GM21528 (cell line): Measurements from ENCODE around the gene MAGI1.
"Not testable (repeated sequence)": the region's sequence is repeated elsewhere in the genome, so short reads cannot be mapped to it uniquely, and the experiment has no call there.

Experiments
- ATAC-seq: cut with Tn5 transposase; IDR thresholded peaks from one replicate; pipeline ENCODE4 v1.9.1; 2021; ENCODE audit warnings: mild to moderate bottlenecking, moderate library complexity; ENCODE audit not compliant: unreplicated experiment, low FRiP score

The MAGI1 gene

DNA sequence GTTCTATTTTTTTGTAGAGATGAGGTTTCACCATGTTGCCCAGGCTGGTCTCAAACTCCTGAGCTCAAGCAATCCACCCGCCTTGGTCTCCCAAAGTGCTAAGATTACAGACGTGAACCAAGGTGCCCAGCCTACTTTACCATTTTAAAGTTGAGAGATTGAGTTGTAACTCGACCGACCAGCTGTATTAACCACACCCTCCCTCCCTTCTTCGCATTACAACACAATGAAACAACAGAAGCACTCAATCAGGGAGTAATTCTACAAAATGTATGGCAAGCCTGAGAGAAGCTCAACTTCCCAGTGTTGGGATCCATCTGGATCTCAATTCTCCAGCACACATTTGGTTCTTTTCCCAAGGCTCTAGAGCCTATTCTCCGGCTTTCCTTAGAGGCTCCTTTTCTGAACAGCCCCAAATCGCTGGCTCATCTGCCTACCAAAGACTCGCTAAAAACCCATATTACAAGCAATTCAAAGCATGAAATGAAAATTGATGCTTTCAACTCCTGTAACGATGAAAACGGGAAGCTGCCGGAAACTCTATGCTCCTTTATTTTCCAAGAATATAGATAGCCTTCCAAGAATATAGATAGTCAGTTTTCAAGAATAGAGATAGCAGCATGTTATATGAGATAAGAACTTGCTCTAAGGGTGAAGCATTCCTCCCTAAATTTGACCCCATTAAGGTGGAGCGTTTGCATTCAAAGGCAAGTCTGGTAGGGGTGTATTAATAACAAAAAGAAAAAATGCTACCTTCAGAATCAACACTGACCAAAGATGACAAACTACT, 450.9 kb downstream of the MAGI1 start:
- no peak for ATAC-seq

- ATAC-seq: no peak
These were observed 453.8 kb downstream of the MAGI1 start for GRCh38 chr3:65584913-65585312.

DNA sequence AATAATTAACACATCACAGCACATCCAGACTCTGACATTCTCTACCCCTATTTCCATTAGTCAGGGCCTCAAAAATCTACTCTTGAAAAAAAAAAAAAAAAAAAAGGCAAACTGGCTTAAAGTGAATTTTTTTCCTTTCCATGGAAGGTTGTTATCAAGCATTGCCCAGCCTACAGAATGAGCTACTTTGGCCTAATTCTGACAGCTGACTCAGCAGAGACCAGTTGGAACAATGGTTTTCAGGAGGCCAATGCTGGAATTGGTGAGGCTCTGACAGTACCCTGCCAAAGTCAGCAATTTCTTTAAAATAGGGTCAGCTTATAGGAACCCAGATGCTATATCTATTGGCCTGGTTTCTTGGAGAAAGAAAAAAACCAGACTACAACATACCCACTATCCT, 454.7 kb downstream of the MAGI1 start:
- no peak for ATAC-seq

GRCh38 chr3:65583188-65583587, 455.5 kb downstream of the MAGI1 start:
- ATAC-seq: no peak

DNA sequence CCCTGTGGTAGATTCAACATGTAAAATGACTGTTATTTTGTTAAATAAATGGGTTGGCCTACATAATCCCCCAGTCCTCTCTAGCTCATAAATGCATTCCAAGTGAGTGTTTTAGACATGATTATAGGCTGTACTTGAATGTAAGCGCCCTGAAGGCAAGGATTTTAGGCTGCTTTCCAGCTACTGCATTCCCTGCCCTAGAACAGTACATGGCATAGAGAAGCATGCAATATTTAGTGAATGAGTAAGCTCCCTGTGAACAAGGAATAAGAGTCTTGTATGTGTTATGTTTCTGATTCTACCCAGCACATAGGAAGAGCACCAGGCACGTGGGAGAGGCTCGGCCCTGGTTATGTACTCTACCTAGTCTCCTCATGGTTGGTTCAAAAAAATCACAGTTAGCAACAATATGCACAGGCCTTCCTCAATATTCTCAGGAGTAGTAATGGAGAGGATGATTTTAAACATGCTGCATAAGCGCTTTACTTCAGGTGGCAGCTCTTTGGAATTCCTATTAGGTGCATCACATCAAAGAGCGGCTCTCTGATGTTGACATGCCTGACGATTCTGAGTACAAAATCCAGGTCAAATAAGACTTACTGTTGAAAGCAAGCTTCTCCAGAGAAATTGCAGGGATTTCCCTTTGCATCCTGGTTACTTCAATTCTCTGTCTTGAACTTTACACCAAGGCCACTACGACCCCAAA, 456.6 kb downstream of the MAGI1 start:
- no peak for ATAC-seq

DNA sequence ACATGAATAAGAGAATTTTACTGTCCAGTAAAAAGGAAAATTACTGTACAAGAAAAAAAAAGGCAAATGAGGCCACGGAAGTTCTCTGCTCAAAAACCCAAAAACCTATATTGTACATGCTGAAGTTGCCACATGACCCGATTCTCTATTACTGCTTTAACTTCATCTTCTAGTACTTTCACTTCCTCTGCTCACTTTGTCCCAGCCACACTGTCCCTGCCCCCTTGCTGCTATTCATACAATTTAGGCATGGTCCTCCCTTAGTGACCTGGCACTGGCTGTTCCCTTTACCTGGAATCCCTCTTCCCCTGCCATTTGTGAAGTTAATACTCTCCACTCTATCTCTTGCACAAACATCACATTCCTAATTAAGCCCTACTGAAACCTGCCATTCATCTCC, 457.4 kb downstream of the MAGI1 start:
- ATAC-seq: no peak

DNA sequence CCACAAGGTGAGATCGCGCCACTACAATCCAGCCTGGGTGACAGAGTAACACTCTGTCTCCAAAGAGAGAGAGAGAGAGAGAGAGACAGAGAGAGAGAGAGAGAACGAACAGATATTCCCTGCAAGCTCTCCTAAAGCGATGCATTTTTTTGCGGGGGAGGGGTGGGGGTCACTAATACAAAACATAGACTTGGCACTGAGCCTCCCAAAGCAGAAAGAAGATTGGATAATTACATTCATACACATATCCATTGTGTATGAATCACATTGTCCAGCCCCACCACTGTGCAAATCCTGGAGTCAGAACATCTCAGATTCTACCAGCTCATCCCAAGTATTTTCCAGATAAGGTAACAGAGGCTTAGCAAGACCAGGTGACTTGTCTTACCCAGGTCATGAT, 459.9 kb downstream of the MAGI1 start:
- no peak for ATAC-seq

DNA sequence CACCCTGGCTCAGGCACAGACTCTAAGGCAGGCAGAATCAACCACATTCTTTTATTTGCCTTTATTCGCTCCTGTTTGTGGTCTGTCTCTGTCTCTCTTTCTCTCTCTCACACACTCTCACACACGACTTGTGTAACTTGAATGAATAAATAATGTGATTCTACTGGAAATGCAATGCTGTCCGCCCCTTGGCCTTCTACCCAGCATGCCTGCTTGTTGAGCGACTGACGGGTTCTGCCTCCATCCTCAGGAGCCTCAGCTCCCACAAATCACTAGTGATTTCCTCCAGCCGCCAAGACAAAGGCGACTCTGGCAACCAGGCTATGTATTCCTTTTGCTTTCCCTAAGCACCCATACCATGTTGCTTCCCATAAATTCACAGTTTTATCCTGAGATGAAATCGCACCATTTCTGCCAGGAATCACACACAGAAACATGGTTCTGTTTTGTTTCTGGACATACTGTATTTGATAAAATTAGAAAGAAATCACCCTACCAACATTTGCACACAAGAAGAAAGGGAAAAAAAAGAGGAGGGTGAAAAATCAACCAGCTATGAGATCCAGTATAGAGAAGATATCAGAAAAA, 460.8 kb downstream of the MAGI1 start:
- ATAC-seq: no peak

GRCh38 chr3:65576966-65577365, 461.8 kb downstream of the MAGI1 start:
- ATAC-seq: no peak

DNA sequence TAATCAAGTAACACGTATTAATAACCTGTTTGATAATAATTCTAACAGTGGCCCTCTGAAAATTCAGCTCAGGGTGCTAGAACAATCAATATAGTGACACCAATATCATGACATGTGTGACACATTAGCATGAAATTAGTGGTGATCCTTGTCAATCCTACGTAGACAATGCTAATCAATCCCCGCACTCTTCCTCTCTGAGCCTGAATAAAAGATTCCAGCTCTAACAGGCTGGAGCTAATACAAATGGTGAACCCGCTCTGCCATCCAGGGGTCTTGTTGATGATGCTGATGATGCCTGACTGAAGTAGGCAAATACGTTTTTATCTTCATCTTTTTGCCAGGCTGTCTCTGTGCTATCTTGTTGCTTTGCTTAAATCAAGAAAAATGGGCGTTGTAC, 462.5 kb downstream of the MAGI1 start:
- no peak for ATAC-seq

GRCh38 chr3:65575376-65575840, 463.3 kb downstream of the MAGI1 start:
- no peak for ATAC-seq

DNA sequence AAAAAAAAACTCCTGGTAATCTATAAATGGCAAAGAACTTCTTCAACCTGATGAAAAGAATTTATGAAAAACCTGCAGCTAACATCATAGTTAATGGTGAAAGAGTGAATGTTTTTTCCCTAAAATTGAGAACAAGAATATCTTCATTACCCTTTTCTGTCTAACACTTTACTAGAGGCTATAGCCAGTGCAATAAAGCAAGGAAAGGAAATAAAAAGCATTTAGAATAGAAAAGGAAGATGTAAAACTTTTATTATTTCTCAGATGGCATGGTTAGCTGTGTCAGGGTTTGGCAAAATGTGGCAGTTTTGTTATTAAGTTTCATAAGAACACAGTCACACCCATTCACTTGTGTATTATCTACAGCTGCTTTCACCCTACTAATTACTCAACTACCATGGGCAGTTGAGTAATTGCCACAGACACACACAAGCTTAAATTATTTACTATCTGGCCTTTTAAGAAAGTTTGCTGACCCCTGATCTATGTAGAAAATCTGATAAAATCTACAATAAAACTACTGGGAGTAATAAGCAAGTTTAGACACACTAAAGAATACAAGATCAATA, 465.1 kb downstream of the MAGI1 start:
- no peak for ATAC-seq

GRCh38 chr3:65572175-65572777, 466.4 kb downstream of the MAGI1 start:
- ATAC-seq: no peak

DNA sequence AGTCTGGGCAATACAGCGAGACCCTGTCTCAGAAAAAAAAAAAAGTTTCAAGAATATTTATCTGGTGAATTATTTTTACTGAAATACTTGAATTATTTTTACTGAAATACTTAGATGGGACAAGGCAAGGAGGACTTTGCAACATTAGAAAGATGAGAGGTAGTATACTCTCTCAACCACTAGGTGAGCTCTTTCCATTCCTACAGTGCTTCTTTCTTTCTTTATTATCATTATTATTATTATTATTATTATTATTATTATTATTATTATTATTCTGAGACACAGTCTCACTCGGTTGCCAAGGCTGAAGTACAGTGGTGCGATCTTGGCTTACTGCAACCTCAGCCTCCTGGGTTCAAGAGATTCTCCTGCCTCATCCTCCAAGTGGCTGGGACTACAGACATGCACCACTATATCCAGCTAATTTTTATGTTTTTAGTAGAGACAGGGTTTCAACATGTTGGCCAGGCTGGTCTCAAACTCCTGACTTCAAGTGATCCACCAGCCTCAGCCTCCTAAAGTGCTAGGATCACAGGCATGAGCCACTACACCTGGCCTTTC, 468.8 kb downstream of the MAGI1 start:
- ATAC-seq: no peak

GRCh38 chr3:65569129-65569528, 469.6 kb downstream of the MAGI1 start:
- no peak for ATAC-seq

- ATAC-seq: no peak
These were observed 470.2 kb downstream of the MAGI1 start for GRCh38 chr3:65568497-65568896.

DNA sequence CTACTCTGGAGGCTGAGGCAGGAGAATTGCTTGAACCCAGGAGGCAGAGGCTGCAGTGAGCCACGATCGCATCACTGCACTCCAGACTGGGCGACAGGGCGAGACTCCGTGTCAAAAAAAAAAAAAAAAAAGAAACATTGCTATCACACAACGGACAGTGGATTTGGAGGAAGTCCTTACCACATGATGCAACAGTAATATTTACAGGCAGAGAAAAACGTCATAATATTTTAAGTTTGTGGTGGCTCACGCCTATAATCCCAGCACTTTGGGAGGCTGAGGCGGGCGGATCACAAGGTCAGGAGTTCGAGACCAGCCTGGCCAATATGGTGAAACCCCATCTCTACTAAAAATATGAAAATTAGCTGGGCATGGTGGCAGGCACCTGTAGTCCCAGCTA, 473.0 kb downstream of the MAGI1 start:
- not testable (repeated sequence) for ATAC-seq

GRCh38 chr3:65564483-65564882, 474.2 kb downstream of the MAGI1 start:
- no peak for ATAC-seq

GRCh38 chr3:65563861-65564260, 474.9 kb downstream of the MAGI1 start:
- ATAC-seq: no peak

DNA sequence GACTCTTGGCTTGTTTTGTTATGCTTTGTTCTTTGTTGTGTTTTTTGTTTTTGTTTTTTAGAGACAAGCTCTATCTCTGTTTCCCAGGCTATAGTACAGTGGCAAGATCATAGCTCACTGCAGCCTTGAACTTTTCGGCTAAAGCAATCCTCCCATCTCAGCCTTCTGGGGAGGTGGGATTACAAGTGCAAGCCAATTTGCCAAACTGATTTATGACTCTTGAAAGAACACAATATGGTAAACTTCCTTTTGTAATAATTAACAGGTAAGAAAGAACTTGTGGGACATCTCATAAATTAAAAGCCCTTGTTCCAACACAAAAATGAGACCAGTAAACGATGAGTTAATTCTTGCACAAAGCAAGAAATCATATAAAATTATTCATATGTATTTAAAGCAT, 476.3 kb downstream of the MAGI1 start:
- ATAC-seq: no peak

- no peak for ATAC-seq
These were observed 477.1 kb downstream of the MAGI1 start for GRCh38 chr3:65561617-65562016.
